UCSD-AML1 (cell line): ENCODE results near the gene CHCHD6.
"Not testable (repeated sequence)": the region's sequence is repeated elsewhere in the genome, so short reads cannot be mapped to it uniquely, and the experiment has no call there.

Source experiments
- DNase-seq: peaks from one replicate; lab custom pipeline; 2025; ENCODE audit not compliant: unreplicated experiment; lab: John Stamatoyannopoulos, UW

The CHCHD6 gene

DNA sequence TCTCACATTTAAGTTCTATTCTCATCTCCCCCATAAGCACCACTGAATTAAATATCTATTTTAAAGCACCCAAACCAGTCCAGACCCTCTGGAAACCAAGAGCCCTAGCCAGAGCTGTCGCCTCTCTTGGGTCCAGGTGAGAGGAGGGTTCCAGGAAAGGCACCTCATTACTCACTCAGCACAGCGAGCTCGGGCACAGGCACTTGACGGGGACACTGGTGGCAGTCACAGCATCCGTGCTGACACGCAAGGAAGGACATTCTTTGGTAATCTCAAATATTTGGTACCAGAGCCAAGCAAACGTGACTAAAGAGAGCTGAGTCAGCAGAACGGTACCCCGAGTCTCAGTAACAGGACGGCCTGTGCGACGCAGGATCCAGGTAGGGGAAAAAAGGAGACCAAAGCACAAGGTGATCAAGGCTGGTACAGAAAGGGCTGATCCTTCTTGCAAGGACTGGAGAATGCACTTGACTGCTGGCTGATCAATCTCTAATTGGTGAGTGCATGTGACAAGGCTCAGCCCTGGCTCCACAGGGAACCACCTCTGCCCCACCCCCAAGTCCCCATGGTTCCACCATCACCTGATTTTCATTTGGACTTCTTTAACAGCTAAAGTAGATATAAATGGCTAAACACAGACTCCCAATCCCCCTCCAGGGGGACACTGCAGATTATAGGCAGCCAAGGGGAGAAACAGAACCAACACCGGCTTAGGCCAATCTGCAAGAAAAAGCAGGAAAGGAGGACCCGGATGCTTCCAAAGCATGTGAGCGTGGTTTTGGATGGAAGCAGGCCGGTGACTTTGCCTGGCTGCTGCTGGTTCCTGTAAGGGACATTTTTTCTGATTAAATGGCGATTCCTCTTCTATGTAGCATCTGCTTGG lies 61.4 kb downstream of the CHCHD6 start:
- DNase-seq: no peak

DNA sequence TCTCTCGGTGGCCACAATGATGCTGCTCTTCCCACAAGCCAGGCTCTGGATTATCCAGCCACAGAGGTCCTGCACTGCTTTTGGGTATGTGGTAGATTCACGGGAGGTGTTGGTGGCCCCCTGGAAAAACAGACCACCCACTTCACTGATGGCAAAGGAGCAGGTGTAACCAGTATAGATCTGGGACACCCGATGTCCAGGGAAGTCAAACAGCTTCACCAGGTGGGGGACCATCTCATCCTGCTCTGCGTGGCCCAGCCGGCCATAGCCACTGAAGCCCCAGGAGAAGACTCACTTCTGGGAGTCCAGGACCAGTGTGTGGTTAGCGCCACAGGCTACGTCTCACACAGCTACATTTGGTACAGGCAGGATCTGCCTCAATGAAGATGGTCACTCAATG lies 62.6 kb downstream of the CHCHD6 start:
- no peak for DNase-seq

DNA sequence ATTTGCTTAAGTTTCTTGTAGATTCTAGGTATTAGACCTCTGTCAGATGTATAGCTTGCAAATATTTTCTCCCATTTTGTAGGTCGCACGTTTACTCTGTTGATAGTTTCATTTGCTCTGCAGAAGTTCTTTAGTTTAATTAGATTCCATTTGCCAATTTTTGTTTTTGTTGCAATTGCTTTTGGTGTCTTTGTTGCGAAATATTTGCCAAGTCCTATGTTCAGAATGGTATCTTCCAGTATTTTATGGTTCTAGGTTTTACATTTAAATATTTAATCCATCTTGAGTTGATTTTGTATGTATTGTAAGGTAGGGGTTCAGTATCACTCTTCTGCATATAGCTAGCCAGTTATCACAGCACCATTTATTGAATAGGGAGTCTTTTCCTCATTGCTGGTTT lies 64.9 kb downstream of the CHCHD6 start:
- DNase-seq: no peak

DNA sequence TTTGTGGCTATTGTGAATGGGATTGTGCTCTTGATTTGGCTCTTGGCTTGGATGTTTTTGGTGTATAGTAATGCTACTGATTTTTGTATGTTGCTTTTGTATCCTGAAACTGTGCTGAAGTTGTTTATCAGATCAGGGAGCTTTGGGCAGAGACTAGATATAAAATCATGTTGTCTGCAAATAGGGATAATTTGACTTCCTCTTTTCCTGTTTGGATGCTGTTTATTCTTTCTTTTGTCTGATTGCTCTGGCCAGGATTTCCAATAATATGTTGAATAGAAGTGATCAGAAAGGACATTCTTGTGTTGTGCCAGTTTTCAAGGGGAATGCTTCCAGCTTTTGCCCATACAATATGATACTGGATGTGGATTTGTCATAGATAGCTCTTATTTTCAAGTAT lies 66.1 kb downstream of the CHCHD6 start:
- no peak for DNase-seq

DNA sequence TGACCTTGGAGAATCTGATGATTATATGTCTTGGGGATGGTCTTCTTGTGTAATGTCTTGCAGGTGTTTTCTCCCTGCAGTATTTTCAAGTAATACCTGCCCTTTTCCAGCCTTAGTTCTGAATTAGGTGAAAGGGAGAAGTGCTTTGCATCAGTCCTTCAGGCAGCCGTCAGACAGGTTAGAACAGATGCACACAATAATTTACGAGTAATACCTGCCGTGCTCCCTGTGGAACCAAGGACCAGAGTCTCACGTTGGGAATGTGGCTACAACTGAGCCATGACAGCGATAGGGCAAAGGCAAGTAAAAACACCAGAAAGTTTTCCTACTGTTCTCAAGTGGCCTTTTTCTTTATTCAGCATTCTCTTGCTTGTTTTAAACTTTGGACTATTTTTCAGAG lies 69.1 kb downstream of the CHCHD6 start:
- DNase-seq: no peak

DNA sequence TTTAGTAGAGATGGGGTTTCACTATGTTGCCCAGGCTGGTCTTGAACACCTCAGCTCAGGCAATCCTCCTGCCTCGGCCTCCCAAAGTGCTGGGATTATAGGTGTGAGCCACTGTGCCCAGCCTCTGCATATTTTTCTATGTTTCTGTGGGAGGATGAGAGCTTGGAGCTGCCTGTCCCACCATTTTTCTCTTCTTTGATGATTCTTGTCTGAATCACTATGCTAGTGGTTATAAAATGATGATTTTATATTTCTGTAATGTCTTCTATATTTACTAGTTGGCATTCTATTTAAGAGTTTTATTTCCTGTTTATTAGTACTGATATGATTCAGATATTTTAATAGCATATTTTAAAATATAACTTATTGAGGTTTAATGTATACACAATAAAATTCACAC lies 69.7 kb downstream of the CHCHD6 start:
- DNase-seq: no peak

DNA sequence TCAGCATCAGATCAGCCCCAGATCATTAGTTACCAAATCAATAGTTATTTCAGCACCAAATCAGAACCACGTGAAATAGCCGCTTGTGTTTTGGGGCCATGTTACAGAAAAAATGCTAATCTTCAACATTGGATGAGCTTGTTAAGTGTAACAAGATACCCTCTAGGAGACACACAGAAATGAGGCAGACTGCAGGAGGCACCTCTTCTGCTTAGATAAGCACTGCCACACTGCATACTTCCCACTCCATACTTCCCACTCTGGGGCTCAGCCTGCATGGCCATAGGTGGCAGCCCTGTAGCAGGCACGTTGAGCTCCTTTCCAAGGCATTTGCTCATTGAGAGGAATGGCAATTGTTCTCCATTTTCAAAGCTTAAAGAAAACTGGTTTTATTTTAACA lies 73.3 kb downstream of the CHCHD6 start:
- no peak for DNase-seq

DNA sequence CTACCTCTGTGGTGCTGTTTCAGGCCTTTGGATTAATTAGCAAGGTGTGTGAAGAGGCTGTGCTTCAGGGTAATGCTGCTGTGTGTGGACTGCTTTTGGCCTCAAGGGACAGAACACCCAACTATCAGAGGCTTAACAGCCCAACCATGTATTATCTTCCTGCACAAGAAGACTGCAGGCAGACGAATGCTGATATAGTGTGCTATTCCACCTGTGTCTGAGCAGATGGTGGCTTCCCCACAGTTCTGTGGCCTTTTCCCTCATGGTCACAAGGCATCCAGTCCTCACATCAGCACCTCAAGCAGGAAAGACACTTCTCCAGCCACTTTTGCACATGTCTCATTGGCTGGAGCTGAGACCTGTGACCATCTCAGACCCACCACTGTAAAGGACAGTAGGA lies 76.6 kb downstream of the CHCHD6 start:
- no peak for DNase-seq

DNA sequence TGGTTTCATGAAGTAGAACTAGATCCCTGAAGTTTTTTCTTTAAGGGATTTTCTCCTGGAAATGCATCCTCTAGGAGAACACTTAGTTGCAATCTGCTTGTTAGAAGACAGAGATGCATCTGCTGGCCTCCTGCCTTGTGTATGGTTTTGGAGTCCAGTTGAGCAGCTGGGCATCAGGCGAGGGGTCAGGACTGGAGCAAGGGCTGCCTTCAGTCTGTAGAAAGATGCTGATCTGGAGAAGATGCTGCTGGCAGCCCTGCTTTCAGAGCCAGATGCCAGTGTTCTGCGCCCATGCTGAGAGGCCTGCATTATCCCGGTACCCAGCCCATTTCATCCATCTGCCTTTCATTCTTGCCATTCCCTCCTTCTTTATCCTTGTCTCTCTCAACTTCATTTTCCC lies 77.4 kb downstream of the CHCHD6 start:
- no peak for DNase-seq

DNA sequence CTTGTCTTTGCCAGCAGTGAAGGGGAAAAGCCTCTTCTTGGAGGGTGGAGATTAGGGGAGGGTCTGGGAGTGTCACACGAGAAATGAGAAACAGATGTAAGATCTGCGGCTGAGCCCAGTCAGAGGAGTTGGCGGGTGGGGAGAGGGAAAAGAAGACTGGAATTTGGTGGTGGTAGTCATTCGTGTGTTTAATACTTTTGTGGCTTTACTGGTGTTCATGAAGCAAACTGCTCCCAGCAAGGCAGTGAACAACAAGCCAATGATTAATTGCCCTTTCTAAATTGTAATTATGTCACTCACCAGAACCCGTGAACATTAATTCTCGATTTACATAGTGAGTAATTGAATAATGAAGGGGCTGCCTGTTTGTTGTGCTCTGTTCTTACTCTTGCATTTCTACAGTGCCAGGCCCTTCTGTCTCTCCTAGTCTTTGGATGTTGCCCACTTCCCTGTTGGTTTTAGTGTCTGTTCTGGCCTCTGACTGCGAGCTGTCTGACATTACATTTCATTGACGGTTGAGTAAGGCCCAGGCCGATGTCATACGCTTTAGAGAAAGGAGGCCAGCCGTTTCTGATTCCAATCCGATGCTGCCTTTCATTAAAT lies 78.0 kb downstream of the CHCHD6 start:
- DNase-seq: no peak

DNA sequence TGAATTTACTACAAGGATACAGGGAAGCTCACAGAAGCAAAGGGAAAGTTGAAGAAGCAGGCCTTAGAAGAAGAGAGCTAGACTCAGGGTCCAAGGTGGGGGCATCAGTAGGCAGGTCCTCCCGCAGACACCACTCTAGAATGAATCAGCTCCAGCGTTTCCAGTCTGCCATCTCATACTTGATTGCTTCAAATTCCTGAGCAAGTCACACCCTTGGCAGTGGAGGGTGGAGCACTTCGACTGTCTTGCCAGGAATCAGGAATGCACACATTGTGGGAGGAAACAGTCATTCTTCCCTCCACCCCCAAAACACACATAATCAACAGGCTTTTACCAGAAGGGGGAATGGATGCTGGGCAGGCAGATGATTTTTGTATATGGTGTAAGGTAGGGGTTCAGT lies 78.5 kb downstream of the CHCHD6 start:
- no peak for DNase-seq

DNA sequence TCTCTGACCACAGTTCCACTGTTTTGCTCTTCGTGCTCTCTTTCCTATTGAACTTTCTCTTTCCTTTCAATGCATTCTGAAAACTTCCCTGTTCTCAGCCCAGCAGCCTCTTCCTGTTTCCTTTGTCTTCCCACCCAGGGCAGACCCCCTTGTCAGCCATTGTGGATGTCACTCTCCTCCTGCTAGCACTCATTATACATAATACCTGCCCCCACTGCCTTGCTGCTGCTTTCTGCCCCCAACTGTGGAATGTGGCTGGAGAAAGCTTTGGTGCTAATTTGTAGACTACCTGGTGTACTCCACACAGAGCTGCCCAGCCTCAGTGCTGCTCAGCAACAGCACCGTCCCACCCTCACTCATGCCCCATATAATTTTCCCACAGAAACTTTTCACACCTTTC lies 80.2 kb downstream of the CHCHD6 start:
- no peak for DNase-seq

DNA sequence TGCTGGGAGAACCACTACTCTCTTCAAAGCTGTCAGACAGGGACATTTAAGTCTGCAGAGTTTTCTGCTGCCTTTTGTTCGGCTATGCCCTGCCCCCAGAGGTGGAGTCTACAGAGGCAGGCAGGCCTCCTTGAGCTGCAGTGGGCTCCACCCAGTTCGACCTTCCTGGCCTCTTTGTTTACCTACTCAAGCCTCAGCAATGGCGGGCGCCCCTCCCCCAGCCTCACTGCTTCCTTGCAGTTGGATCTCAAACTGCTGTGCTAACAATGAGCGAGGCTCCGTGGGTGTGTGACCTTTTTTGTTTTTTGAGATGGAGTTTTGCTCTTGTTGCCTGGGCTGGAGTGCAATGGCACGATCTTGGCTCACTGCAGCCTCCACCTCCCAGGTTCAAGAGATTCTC lies 87.3 kb downstream of the CHCHD6 start:
- DNase-seq: not testable (repeated sequence)

DNA sequence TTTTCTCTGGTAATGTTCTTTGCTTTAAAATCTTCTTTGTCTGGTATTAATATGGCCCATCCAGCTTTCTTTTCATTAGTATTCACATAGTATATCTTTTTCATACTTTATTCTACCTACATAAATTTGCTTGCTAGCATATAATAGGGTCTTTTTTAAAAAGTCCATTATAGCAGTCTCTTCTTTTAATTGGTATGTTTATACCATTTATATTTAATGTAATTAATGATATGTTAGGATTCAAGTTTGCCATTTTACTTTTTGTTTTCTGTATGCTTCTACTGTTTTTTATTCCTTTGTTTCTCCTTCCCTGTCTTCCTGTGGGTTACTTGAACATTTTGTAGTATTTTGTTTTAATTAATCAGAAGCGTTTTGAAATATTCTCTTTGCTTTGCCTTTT lies 89.0 kb downstream of the CHCHD6 start:
- no peak for DNase-seq

DNA sequence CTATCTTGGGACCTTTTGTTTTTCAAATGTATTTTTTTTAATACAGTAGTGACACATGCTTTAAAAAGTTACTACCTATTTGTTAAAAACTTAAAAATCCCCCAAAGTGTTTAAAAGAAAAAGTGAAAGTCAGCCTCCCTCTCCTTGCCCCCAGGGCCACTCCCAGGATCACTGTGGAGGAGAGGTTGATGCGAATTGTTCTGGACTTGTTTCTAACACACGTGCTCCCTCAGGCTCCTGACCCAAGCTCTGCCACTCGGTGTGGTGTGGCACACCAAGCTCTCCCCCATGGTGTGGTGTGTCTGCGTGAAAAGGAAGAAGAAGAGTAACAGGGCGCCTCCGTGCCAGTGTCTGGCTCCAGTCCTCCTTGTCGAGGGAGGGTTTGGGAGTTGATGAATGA lies 93.5 kb downstream of the CHCHD6 start:
- DNase-seq: no peak

DNA sequence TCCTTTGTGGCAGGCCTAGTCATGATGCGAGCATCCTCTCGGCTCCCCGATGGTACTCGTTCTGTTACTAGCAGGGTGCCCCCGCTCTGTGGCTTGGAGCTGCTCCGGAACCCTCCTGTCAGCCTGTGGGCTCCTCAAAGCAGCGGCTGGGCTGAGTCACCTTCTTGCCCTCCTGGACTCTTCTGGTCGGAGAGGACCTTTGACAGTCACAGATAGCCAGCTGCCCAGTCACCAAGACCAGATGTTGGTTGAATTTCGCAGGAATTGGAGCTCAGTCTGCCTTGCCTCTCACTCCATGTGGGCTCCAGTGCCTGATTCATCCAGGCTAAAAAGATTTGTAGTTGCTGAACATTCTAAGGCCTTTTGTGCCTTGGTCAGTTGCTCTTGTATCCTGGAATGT lies 94.5 kb downstream of the CHCHD6 start:
- DNase-seq: no peak

DNA sequence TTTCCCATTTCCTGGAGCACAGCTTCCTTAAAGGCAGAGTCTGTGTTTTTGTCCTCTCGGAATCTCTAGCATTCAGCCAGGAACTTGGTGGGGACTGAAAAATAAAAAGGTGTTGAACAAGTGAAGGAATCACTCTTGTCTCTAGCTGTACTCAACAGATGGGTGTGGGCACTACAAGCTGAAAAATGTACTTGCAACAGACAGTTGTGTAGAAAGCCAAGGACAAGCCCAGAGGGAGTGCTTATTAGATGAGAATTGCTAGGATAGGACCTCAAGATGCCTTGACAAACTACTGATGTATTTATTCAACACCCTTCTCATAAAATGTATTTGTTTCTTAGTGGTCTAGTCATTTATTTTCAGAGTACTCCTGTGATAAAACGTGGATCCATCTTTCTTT lies 95.1 kb downstream of the CHCHD6 start:
- no peak for DNase-seq

DNA sequence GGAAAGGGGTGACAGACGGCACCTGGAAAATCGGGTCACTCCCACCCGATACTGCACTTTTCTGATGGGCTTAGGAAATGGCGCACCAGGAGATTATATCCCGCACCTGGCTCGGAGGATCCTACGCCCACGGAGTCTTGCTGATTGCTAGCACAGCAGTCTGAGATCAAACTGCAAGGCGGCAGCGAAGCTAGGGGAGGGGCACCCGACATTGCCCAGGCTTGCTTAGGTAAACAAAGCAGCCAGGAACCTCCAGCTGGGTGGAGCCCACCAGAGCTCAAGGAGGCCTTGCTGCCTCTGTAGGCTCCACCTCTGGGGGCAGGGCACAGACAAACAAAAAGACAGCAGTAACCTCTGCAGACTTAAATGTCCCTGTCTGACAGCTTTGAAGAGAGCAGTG lies 97.3 kb downstream of the CHCHD6 start:
- DNase-seq: not testable (repeated sequence)

DNA sequence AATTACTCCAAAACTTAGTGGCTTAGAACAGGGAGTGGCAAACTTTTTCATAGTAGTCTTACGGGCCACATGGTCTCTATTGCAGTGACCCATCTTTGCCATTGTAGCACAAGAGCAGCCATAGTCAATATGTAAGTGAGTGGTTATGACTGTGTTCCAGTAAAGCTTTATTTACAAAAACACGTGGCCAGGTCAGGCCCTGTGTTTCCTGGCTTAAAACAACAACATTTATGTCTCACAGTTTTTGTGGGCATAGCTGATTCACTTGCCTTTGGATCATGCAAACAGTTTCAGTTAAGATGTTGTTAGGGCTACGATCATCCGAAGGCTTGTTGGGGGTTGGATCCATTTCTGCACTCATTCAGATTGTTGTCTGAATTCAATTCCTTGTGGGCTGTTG lies 103.8 kb downstream of the CHCHD6 start:
- DNase-seq: no peak

DNA sequence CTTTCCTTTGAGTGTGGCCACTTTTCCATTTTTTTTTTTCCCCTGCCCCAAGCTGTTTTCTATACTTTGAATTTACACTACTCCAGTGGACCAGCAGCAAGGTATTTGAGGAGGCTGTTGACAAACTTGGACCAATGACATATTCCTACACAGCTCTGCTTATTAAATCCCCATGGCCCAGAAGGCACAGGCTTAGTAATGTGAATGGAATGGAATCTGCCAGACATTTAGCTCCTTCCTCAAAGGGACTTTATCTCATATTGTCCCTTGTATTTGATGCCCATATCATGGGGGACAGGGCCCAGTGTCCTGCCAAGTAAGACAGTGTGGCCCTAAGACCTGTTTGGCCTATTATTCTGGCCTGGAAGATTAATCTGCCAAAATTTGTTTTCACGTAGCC lies 107.5 kb downstream of the CHCHD6 start:
- no peak for DNase-seq

DNA sequence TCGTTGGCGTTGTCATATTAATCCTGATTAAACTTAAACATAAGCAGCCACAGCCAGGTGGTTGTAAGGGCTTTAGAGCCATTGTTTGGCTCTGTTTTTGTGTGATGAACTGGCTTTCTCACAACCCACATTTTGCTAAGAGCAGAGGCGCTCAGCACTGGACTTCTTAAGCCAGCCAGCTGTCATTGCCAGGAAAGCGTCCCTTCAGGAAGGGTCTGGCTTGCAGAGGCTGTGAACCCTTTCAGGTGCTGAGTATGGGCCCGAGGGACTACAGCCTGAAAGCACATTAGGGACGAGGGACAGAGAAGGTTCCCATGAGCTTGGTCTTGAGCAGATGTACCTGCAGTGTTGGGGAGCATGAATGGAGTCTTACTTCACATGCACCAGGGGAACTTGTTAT lies 112.3 kb downstream of the CHCHD6 start:
- no peak for DNase-seq

DNA sequence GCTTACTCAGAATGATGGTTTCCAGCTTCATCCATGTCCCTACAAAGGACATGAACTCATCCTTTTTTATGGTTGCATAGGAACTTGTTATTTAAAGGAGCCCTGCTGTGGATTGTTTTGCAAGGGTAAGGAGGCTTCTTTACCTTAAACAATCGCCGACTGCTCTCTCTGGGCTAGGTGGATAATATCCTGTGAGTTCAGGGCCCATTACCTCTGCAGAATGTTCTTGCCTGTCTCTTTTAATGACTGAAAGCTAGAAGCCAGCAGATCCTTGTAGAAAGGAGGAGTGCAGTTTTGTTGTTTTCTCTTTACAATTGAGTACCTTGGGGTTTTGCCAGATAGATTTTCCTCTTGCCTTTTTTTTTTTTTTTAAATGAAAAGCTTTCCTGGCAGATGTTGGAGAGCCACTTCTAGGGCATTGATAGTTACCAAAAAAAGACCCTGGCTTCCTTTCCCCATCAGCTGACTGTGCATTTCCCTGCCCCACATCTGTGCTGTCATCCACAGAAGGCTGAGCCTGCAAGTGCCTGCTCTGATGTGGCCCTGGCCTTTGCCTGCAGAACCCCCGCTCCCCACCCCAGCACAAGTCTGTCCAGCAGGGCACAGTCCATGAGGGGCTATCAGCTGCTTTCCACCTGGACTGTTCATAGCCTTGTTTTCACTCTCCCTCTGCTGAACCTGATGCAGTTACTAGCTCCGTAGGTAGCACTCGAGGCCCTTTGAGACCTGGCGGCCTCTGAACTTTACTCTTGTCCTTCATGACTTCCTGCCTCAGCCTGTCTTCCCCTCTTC lies 113.1 kb downstream of the CHCHD6 start:
- DNase-seq: no peak
